ENCODE measurements around the gene CNN2. TPM values are rescaled to one million over a fixed set of nuclear protein-coding genes. Genes with fewer than 3 reads are reported as not detected.

CNN2 gene
- total and polyA plus RNA-seq, 9 of the 15 experiments (the other 6 are each of a cell fraction or from before 2014, with no cell fraction given): 12.1 to 174 (median 52.7) TPM

GRCh38 chr19:1019980-1020867, 6.2 kb upstream of the CNN2 start (continued):
- TF ChIP-seq RBBP5 (IDR thresholded peaks at IDR 0.05; ENCODE audit: borderline replicate concordance, insufficient read depth, low read length, poor library complexity, severe bottlenecking): no peak
- TF ChIP-seq NCOR1 (IDR thresholded peaks at IDR 0.05): peak; percentile 42; the same call in 1 of the 2 replicates
- 0 out of 2 replicates have a peak, but pooled peaks have one; percentile 8 for TF ChIP-seq FOXP1 (CRISPR knock-in tag; IDR thresholded peaks at IDR 0.05)
- TF ChIP-seq BHLHE40 (IDR thresholded peaks at IDR 0.05; ENCODE audit: low read length): peak; percentile 38; the same call in 1 of the 2 replicates
- no peak for TF ChIP-seq DDX20 (tag; IDR thresholded peaks at IDR 0.05; ENCODE audit: low read depth)
- peak; percentile 47; the same call in 1 of the 2 replicates for TF ChIP-seq TOE1 (IDR thresholded peaks at IDR 0.05; ENCODE audit: borderline replicate concordance)
- TF ChIP-seq TOE1 (CRISPR knock-in tag; IDR thresholded peaks at IDR 0.05; ENCODE audit: borderline replicate concordance, low read depth): no peak
- no peak for TF ChIP-seq NFXL1 (CRISPR knock-in tag; IDR thresholded peaks at IDR 0.05)
- no peak for TF ChIP-seq ARID2 (IDR thresholded peaks at IDR 0.05)
- TF ChIP-seq POLR2B (IDR thresholded peaks at IDR 0.05; ENCODE audit: low read depth, partially characterized antibody): no peak
- TF ChIP-seq RFX7 (CRISPR knock-in tag; IDR thresholded peaks at IDR 0.05): no peak
- no peak for TF ChIP-seq SMAD3 (CRISPR knock-in tag; conservative IDR thresholded peaks at IDR 0.05)
- peak; percentile 41 for TF ChIP-seq RBFOX2 (IDR thresholded peaks at IDR 0.05; ENCODE audit: low read depth, low read length)
- TF ChIP-seq MYNN (IDR thresholded peaks at IDR 0.05): no peak
- TF ChIP-seq MYNN (CRISPR knock-in tag; IDR thresholded peaks at IDR 0.05): no peak
- no peak for TF ChIP-seq IRF9 (tag; IDR thresholded peaks at IDR 0.05)
- 0 out of 2 replicates have a peak, but pooled peaks have one; percentile 18 for TF ChIP-seq NR3C1 (CRISPR knock-in tag; IDR thresholded peaks at IDR 0.05)
- TF ChIP-seq HDAC2 (IDR thresholded peaks at IDR 0.05): no peak
- TF ChIP-seq NFATC3 (IDR thresholded peaks at IDR 0.05): no peak
- peak; percentile 84; the same call in 1 of the 2 replicates for TF ChIP-seq ZBTB7A (IDR thresholded peaks at IDR 0.05; ENCODE audit: borderline replicate concordance, control insufficient read depth, low read depth, low read length)
- TF ChIP-seq ZC3H8 (IDR thresholded peaks at IDR 0.05): no peak
- TF ChIP-seq BMI1 (IDR thresholded peaks at IDR 0.05; ENCODE audit: low read length): no peak
- no peak for TF ChIP-seq THAP7 (CRISPR knock-in tag; IDR thresholded peaks at IDR 0.05)
- TF ChIP-seq MTA2 (IDR thresholded peaks at IDR 0.05; ENCODE audit: low read depth): 0 out of 2 replicates have a peak, but pooled peaks have one; percentile 6
